ENCODE measurements around the gene TMEM203. TPM values are rescaled to one million over a fixed set of nuclear protein-coding genes. Genes with fewer than 3 reads are reported as not detected.
"Not testable (repeated sequence)": the region's sequence is repeated elsewhere in the genome, so short reads cannot be mapped to it uniquely, and the experiment has no call there.

TMEM203 gene
- polyA plus RNA-seq, 1 of the 3 experiments (the other 2 are of a cell fraction): 55.6 TPM

DNA sequence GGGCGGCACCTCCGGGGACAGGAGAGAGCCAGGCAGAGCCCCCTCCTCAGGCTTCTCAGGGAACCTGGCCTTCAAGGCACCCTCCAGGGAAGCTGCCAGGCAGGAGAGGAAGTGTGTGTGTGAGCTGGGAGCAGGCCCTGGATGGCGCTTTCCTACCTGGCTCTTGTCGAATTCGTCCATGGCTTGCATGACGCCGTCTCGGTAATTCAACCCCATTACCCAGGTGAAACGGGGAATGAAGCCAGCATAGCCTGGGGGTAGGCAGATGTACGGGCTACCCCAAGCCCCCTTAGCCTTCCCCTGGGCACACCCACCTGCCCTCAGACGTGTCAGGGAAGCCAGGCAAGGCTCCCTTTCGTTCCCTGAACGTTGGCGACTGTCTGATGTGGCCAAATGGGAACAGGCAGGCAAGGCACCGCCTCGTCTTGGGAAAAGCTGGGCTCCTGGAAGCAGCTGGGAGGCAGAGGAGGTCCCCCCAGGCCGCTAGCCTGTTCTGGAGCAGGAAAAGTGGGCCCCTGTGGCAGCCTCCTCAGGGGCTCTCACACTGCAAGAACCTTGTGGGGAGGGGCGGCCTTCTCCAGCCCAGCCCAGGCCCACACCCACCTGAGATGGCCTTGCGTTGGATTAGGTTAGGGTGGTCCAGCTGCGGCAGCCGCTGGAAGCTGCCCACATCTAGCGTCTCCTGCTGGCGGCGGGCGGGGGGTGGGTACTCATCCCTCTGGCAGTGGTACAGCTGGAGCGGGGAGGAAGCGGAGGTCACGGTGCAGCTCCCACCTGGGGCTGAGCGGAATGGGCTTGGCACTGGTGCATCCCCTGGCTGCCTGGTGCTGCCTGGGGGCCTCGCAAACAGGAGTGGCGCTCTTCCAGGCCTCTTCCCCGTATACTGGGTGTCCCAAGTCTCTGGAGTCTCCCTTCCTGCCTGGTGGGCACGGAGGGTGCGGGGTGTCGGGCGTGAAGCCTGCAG lies 39.3 kb upstream of the TMEM203 start:
- Histone ChIP-seq H3F3A (replicated peaks; ENCODE audit: insufficient read depth) (peaks cover 12% of the 10 kb centered on the region), H3K36me3 (replicated peaks in 1 of 2; ENCODE audit: control insufficient read depth in 1 of 2, insufficient read depth in 2 of 2, low read length in 1 of 2) (peaks cover 13 to 20% of the 10 kb centered on the region in 2 experiments), H3K27me3 (ENCODE audit: insufficient read depth) (no peaks in the 10 kb centered on the region), H3K4me2 (no peak overlapping the region), H3K9me2 (no peaks in the 10 kb centered on the region), H3K79me2 (ENCODE audit: insufficient read depth) (peaks cover 28% of the 10 kb centered on the region), H3K9ac (no peak overlapping the region), H4K20me1 (ENCODE audit: insufficient read depth) (peaks cover 29% of the 10 kb centered on the region), H3K4me3 (ENCODE audit: low read depth in 2 of 2, low read length in 1 of 2) (no peak overlapping the region), H3K9me3 (no peaks in the 10 kb centered on the region), H3K27ac (ENCODE audit: low read depth in 2 of 2, low read length in 1 of 2) (no peak overlapping the region), H2AFZ (ENCODE audit: low read depth) (no peak overlapping the region), H3K4me1 (ENCODE audit: control insufficient read depth in 1 of 2, insufficient read depth in 2 of 2, low read depth in 1 of 2, low read length in 1 of 2) (peaks cover 8 to 15% of the 10 kb centered on the region in 2 experiments; a peak in 1 of 4 replicates)
- WGBS (ENCODE audit: low lambda C conversion rate): 88% methylated on average over 16 of the region's 36 CpGs
- POLR2A ChIA-PET: interaction anchor here (1.0 to 6.4 kb wide), 2 partner anchors 9 to 11 kb away, joined by 3 to 83 read pairs; partner anchors contain the start of gene NELFB
- TF ChIP-seq PBX3 (IDR thresholded peaks at IDR 0.05) (peak; percentile 30), SIN3A (IDR thresholded peaks at IDR 0.05; ENCODE audit: borderline replicate concordance, low read depth, low read length) (no peak), JUND (IDR thresholded peaks at IDR 0.05) (no peak; the same call in none of the 2 replicates), TAF1 (IDR thresholded peaks at IDR 0.05; ENCODE audit: borderline replicate concordance, low read depth, low read length) (no peak; the same call in 1 of the 2 replicates)
- CTCF ChIA-PET: interaction anchor here (1.0 to 8.2 kb wide), 4 partner anchors 7 to 17 kb away, joined by 4 to 38 read pairs (median 7); partner anchors contain the start of gene RNF224
- DNase-seq: no peak

DNA sequence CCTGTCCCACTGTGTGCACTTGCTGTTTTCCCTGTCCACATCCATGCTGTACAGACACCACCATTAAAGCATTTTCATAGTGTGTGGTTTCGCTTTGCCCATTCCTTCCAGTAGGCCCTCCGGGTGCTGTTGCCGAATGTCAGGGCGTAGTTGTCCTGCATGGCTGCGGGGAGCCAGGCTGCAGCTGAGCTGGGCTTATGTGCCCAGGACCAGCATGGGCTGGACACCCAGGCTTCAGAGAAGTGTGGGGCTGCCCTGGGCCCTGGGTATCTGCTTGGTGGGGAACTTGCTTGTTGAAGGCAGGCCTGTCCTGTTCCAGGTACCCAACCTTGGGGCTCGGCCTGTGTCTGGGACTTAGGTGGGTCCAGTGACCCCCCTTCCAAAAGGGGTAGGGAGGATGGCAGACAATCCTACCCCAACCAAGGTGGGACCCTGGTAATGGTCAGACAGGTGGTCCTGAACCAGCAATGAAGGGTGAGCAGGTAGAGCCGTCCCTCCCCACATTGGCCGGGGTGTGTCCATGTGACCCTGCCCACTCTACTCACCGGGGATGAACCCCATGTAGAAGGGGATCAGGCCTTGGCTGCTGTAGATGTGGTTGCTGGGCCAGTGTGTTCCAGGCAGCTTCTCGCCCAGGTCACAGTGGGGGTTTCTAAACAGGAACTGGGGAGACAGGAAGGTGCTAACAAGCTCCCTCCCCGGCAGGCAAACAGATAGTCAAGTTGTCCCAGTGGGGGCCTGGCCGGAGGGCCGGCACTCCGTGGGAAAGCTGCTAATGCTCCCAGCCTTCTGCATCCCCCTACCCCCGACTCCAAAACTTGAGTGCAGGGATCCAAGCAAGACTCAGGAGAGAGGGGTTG lies 38.4 kb upstream of the TMEM203 start:
- Histone ChIP-seq H3K79me2 (ENCODE audit: insufficient read depth) (peaks cover 38% of the 10 kb centered on the region), H3F3A (replicated peaks; ENCODE audit: insufficient read depth) (peaks cover 16% of the 10 kb centered on the region), H3K9me3 (no peaks in the 10 kb centered on the region), H3K27me3 (ENCODE audit: insufficient read depth) (no peaks in the 10 kb centered on the region), H3K9me2 (no peaks in the 10 kb centered on the region), H3K4me2 (no peak overlapping the region), H3K36me3 (replicated peaks in 1 of 2; ENCODE audit: control insufficient read depth in 1 of 2, insufficient read depth in 2 of 2, low read length in 1 of 2) (peaks cover 13 to 20% of the 10 kb centered on the region in 2 experiments), H3K27ac (ENCODE audit: low read depth in 2 of 2, low read length in 1 of 2) (no peak overlapping the region; a peak in 1 of 4 replicates), H3K4me3 (ENCODE audit: low read depth in 2 of 2, low read length in 1 of 2) (no peak overlapping the region), H4K20me1 (ENCODE audit: insufficient read depth) (peaks cover 29% of the 10 kb centered on the region), H3K4me1 (ENCODE audit: control insufficient read depth in 1 of 2, insufficient read depth in 2 of 2, low read depth in 1 of 2, low read length in 1 of 2) (peaks cover 11 to 18% of the 10 kb centered on the region in 2 experiments; a peak in 2 of 4 replicates), H2AFZ (ENCODE audit: low read depth) (no peak overlapping the region), H3K9ac (no peak overlapping the region)
- CTCF ChIA-PET: interaction anchor here (1.0 to 8.2 kb wide), 6 partner anchors 7 to 214 kb away, joined by 3 to 38 read pairs (median 5); partner anchors contain the start of gene NELFB
- DNase-seq: no peak
- TF ChIP-seq POLR2AphosphoS5 (IDR thresholded peaks at IDR 0.05; ENCODE audit: low read depth, low read length) (peak; percentile 60), JUND (IDR thresholded peaks at IDR 0.05) (peak; percentile 5; the same call in 1 of the 2 replicates), TAF1 (IDR thresholded peaks at IDR 0.05; ENCODE audit: borderline replicate concordance, low read depth, low read length) (peak; percentile 9; the same call in 1 of the 2 replicates)
- TF ChIP-seq, protein P1, sequence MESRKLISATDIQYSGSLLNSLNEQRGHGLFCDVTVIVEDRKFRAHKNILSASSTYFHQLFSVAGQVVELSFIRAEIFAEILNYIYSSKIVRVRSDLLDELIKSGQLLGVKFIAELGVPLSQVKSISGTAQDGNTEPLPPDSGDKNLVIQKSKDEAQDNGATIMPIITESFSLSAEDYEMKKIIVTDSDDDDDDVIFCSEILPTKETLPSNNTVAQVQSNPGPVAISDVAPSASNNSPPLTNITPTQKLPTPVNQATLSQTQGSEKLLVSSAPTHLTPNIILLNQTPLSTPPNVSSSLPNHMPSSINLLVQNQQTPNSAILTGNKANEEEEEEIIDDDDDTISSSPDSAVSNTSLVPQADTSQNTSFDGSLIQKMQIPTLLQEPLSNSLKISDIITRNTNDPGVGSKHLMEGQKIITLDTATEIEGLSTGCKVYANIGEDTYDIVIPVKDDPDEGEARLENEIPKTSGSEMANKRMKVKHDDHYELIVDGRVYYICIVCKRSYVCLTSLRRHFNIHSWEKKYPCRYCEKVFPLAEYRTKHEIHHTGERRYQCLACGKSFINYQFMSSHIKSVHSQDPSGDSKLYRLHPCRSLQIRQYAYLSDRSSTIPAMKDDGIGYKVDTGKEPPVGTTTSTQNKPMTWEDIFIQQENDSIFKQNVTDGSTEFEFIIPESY (IDR thresholded peaks at IDR 0.05; ENCODE audit: borderline replicate concordance, low read depth): no peak
- 87% methylated on average over 13 of the region's 15 CpGs for WGBS (ENCODE audit: low lambda C conversion rate)
- POLR2A ChIA-PET: interaction anchor here (6.4 kb wide), 1 partner anchor 12 kb away, joined by 83 read pairs; the partner anchor contains the start of gene NELFB

GRCh38 chr9:137243266-137243625 lies 37.8 kb upstream of the TMEM203 start:
- not testable (repeated sequence) for DNase-seq; H3K9ac ChIP-seq; H3K27me3 ChIP-seq (ENCODE audit: insufficient read depth); H3K27ac ChIP-seq (ENCODE audit: low read depth in 2 of 2, low read length in 1 of 2); H3K9me2 ChIP-seq; H3K9me3 ChIP-seq; H3K4me2 ChIP-seq; H2AFZ ChIP-seq (ENCODE audit: low read depth); H3K4me3 ChIP-seq (ENCODE audit: low read depth in 2 of 2, low read length in 1 of 2)
- CTCF ChIA-PET: interaction anchor here (1.1 to 2.0 kb wide), 3 partner anchors 11 to 214 kb away, joined by 3 to 10 read pairs (median 4); partner anchors contain the start of gene NELFB
- H3F3A ChIP-seq (replicated peaks; ENCODE audit: insufficient read depth): peaks cover 16% of the 10 kb centered on the region
- peaks cover 44% of the 10 kb centered on the region for H3K79me2 ChIP-seq (ENCODE audit: insufficient read depth)
- 96% methylated on average over 13 of the region's 18 CpGs for WGBS (ENCODE audit: low lambda C conversion rate)
- H4K20me1 ChIP-seq (ENCODE audit: insufficient read depth): peaks cover 29% of the 10 kb centered on the region
- peaks cover 17 to 24% of the 10 kb centered on the region in 2 experiments; a peak in 2 of 4 replicates for H3K4me1 ChIP-seq (ENCODE audit: control insufficient read depth in 1 of 2, insufficient read depth in 2 of 2, low read depth in 1 of 2, low read length in 1 of 2)
- POLR2A ChIA-PET: interaction anchor here (1.0 to 6.4 kb wide), 2 partner anchors 13 to 20 kb away, joined by 3 to 83 read pairs; partner anchors contain the start of gene NELFB
- peaks cover 13 to 20% of the 10 kb centered on the region in 2 experiments for H3K36me3 ChIP-seq (replicated peaks in 1 of 2; ENCODE audit: control insufficient read depth in 1 of 2, insufficient read depth in 2 of 2, low read length in 1 of 2)
